ENCODE results near the gene GLIS2.

GLIS2 gene

GRCh38 chr16:4307215-4308037 lies 8.4 kb upstream of the GLIS2 start:
- peaks cover 44% of the 10 kb centered on the region for H3K4me1 Mint-ChIP-seq
- H3K36me3 Mint-ChIP-seq (ENCODE audit: low read depth): no peaks in the 10 kb centered on the region
- no peak for TF ChIP-seq CTCF (IDR thresholded peaks at IDR 0.05)
- H3K27me3 Mint-ChIP-seq (ENCODE audit: low read depth, poor library complexity): no peaks in the 10 kb centered on the region
- H3K4me3 Mint-ChIP-seq: peak overlapping the region; percentile 89
- H3K27ac Mint-ChIP-seq: peak overlapping the region; percentile 96
- peak; percentile 93 for DNase-seq
- H3K9me3 Mint-ChIP-seq: no peaks in the 10 kb centered on the region

- Mint-ChIP-seq H3K27me3 (ENCODE audit: low read depth, poor library complexity) (peaks cover 4% of the 10 kb centered on the region), H3K36me3 (ENCODE audit: low read depth) (no peaks in the 10 kb centered on the region), H3K4me3 (no peak overlapping the region), H3K9me3 (no peaks in the 10 kb centered on the region), H3K27ac (no peak overlapping the region), H3K4me1 (peaks cover 40% of the 10 kb centered on the region)
- DNase-seq: no peak
- TF ChIP-seq CTCF (IDR thresholded peaks at IDR 0.05): no peak
These were observed 6.6 kb upstream of the GLIS2 start for GRCh38 chr16:4309102-4309832.

GRCh38 chr16:4309833-4310266 lies 6.0 kb upstream of the GLIS2 start:
- Mint-ChIP-seq H3K36me3 (ENCODE audit: low read depth) (no peaks in the 10 kb centered on the region), H3K27ac (no peak overlapping the region)
- peak; percentile 54 for TF ChIP-seq CTCF (IDR thresholded peaks at IDR 0.05)

GRCh38 chr16:4313563-4314531 lies 2.0 kb upstream of the GLIS2 start:
- Mint-ChIP-seq H3K4me3 (peak overlapping the region; percentile 90), H3K27ac (no peak overlapping the region), H3K27me3 (ENCODE audit: low read depth, poor library complexity) (peaks cover 4% of the 10 kb centered on the region), H3K36me3 (ENCODE audit: low read depth) (no peaks in the 10 kb centered on the region), H3K4me1 (peaks cover 31% of the 10 kb centered on the region), H3K9me3 (no peaks in the 10 kb centered on the region)
- peak; percentile 76 for DNase-seq
- peak; percentile 72 for TF ChIP-seq CTCF (IDR thresholded peaks at IDR 0.05)

More at GRCh38 chr16:4309833-4310266, 6.0 kb upstream of the GLIS2 start:
- Mint-ChIP-seq H3K27me3 (ENCODE audit: low read depth, poor library complexity) (peaks cover 4% of the 10 kb centered on the region), H3K9me3 (no peaks in the 10 kb centered on the region), H3K4me3 (no peak overlapping the region), H3K4me1 (peaks cover 41% of the 10 kb centered on the region)
- DNase-seq: peak; percentile 72

GRCh38 chr16:4314532-4315185 lies 1.2 kb upstream of the GLIS2 start:
- H3K4me3 Mint-ChIP-seq: peak overlapping the region; percentile 90
- H3K27ac Mint-ChIP-seq: peak overlapping the region; percentile 71
- peaks cover 38% of the 10 kb centered on the region for H3K4me1 Mint-ChIP-seq
- no peaks in the 10 kb centered on the region for H3K9me3 Mint-ChIP-seq
- peaks cover 4% of the 10 kb centered on the region for H3K27me3 Mint-ChIP-seq (ENCODE audit: low read depth, poor library complexity)
- peak; percentile 57 for DNase-seq
- no peaks in the 10 kb centered on the region for H3K36me3 Mint-ChIP-seq (ENCODE audit: low read depth)
- no peak for TF ChIP-seq CTCF (IDR thresholded peaks at IDR 0.05)

All from nephron progenitor cell (in vitro differentiated cells).